ENCODE measurements around the gene ZBTB44.
"Not testable (repeated sequence)": the region's sequence is repeated elsewhere in the genome, so short reads cannot be mapped to it uniquely, and the experiment has no call there.

ZBTB44 gene

GRCh38 chr11:130202818-130203689 is 111.7 kb downstream of the ZBTB44 start:
- H3K36me3 ChIP-seq (ENCODE audit: insufficient read depth, low read length) = no peaks in the 10 kb centered on the region
- no peaks in the 10 kb centered on the region for H3K27me3 ChIP-seq (ENCODE audit: control insufficient read depth in 1 of 2, insufficient read depth in 2 of 2, low read length in 2 of 2)
- no peak overlapping the region for H3K9ac ChIP-seq (ENCODE audit: low read length)
- no peaks in the 10 kb centered on the region for H3K9me3 ChIP-seq (ENCODE audit: low read length)
- H3K4me1 ChIP-seq (ENCODE audit: insufficient read depth, low read length) = no peaks in the 10 kb centered on the region
- no peak overlapping the region for H3K4me3 ChIP-seq (ENCODE audit: low read depth in 1 of 2, low read length in 2 of 2)
- no peak overlapping the region for H3K27ac ChIP-seq (ENCODE audit: low read depth, low read length)

DNA sequence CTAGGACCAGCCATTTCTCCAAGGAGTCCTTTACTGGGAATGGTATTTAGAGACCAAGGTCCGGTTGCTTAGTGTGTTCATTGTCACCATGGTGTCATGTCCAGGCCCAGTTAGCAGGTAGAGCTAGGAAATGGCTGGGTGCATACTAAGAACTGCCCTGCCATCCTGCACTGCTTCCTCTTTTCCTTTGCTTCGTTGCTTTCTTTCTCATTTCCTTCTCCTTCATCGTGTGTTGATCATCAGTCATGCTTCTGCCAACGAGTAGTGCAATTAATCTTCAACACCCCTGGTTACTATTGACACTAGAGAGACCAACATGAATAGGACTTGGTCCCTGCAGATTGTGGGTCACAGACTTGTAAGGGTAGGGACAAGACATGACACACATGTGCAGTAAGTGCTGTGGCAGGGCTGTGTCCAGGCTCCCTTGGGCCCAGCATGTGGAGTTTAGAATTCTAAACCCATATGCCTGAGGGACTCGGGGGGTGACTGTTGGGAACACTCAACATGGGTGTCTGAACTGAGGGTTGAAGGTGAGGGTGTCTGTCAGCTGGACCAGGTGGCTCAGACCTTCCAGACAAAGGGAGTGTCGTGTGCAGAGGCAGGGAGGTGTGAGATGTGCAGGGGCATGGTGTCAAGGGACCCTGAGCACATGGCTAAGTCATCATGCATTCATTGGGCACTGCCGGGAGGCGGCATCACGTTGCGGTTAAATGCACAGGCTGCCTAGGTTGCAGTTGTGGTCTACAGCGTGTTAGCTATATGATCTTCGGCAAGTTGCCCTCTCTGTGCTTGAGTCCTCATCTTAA is 112.5 kb downstream of the ZBTB44 start:
- Histone ChIP-seq H3K4me3 (ENCODE audit: low read depth in 1 of 2, low read length in 2 of 2) (no peak overlapping the region), H3K27ac (ENCODE audit: low read depth, low read length) (no peak overlapping the region), H3K4me1 (ENCODE audit: insufficient read depth, low read length) (no peaks in the 10 kb centered on the region), H3K9me3 (ENCODE audit: low read length) (no peaks in the 10 kb centered on the region), H3K36me3 (ENCODE audit: insufficient read depth, low read length) (no peaks in the 10 kb centered on the region), H3K27me3 (ENCODE audit: control insufficient read depth in 1 of 2, insufficient read depth in 2 of 2, low read length in 2 of 2) (no peaks in the 10 kb centered on the region), H3K9ac (ENCODE audit: low read length) (no peak overlapping the region)

GRCh38 chr11:130201026-130201425 is 113.7 kb downstream of the ZBTB44 start:
- H3K36me3 ChIP-seq (ENCODE audit: insufficient read depth, low read length) = no peaks in the 10 kb centered on the region

DNA sequence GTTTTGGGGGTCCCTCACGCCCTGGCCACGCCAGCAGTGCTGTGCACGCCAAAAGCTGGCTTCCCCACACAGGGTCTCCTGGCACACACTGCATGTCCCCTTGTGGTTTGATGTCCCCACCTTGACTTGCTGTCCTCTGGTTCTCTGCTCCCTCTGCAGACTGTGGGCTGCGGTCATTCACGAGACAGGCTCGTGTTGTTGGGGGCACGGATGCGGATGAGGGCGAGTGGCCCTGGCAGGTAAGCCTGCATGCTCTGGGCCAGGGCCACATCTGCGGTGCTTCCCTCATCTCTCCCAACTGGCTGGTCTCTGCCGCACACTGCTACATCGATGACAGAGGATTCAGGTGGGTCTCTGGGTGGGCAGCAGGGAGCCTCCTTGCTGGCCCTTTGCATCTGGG is 114.9 kb downstream of the ZBTB44 start:
- Histone ChIP-seq H3K4me3 (ENCODE audit: low read depth in 1 of 2, low read length in 2 of 2) (no peak overlapping the region), H3K9ac (ENCODE audit: low read length) (no peak overlapping the region), H3K9me3 (ENCODE audit: low read length) (no peaks in the 10 kb centered on the region), H3K27me3 (ENCODE audit: control insufficient read depth in 1 of 2, insufficient read depth in 2 of 2, low read length in 2 of 2) (no peaks in the 10 kb centered on the region), H3K36me3 (ENCODE audit: insufficient read depth, low read length) (no peaks in the 10 kb centered on the region), H3K27ac (ENCODE audit: low read depth, low read length) (no peak overlapping the region), H3K4me1 (ENCODE audit: insufficient read depth, low read length) (no peaks in the 10 kb centered on the region)

More at GRCh38 chr11:130201026-130201425, 113.7 kb downstream of the ZBTB44 start:
- Histone ChIP-seq H3K27me3 (ENCODE audit: control insufficient read depth in 1 of 2, insufficient read depth in 2 of 2, low read length in 2 of 2) (no peaks in the 10 kb centered on the region), H3K9me3 (ENCODE audit: low read length) (no peaks in the 10 kb centered on the region), H3K4me3 (ENCODE audit: low read depth in 1 of 2, low read length in 2 of 2) (no peak overlapping the region), H3K4me1 (ENCODE audit: insufficient read depth, low read length) (no peaks in the 10 kb centered on the region), H3K9ac (ENCODE audit: low read length) (no peak overlapping the region), H3K27ac (ENCODE audit: low read depth, low read length) (no peak overlapping the region)

DNA sequence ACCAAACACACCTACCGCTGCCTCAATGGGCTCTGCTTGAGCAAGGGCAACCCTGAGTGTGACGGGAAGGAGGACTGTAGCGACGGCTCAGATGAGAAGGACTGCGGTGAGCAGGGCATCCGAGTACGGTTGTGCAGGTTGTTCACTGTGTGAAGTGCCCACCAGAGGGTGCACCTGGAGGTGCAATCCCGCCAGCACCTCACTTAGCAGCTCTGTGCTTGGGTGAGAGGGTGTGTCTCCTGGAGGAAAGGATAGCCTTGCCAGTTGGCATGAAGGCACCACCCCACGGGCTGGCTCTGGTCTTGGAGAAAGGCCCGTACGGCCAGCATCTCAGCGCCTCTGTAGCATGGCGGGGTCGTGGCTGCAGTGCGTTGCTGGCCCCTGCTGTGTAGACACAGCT is 115.8 kb downstream of the ZBTB44 start:
- no peaks in the 10 kb centered on the region for H3K9me3 ChIP-seq (ENCODE audit: low read length)
- H3K4me3 ChIP-seq (ENCODE audit: low read depth in 1 of 2, low read length in 2 of 2) = no peak overlapping the region
- H3K9ac ChIP-seq (ENCODE audit: low read length) = no peak overlapping the region
- H3K36me3 ChIP-seq (ENCODE audit: insufficient read depth, low read length) = no peaks in the 10 kb centered on the region
- no peaks in the 10 kb centered on the region for H3K27me3 ChIP-seq (ENCODE audit: control insufficient read depth in 1 of 2, insufficient read depth in 2 of 2, low read length in 2 of 2)
- no peaks in the 10 kb centered on the region for H3K4me1 ChIP-seq (ENCODE audit: insufficient read depth, low read length)
- no peak overlapping the region for H3K27ac ChIP-seq (ENCODE audit: low read depth, low read length)

- Histone ChIP-seq H3K27ac (ENCODE audit: low read depth, low read length) (no peak overlapping the region), H3K36me3 (ENCODE audit: insufficient read depth, low read length) (no peaks in the 10 kb centered on the region), H3K4me1 (ENCODE audit: insufficient read depth, low read length) (no peaks in the 10 kb centered on the region), H3K4me3 (ENCODE audit: low read depth in 1 of 2, low read length in 2 of 2) (no peak overlapping the region), H3K9me3 (ENCODE audit: low read length) (no peaks in the 10 kb centered on the region), H3K9ac (ENCODE audit: low read length) (no peak overlapping the region), H3K27me3 (ENCODE audit: control insufficient read depth in 1 of 2, insufficient read depth in 2 of 2, low read length in 2 of 2) (no peaks in the 10 kb centered on the region)
Observed at GRCh38 chr11:130198292-130198691, 116.4 kb downstream of the ZBTB44 start.

GRCh38 chr11:130197386-130198035 is 117.2 kb downstream of the ZBTB44 start:
- Histone ChIP-seq H3K27me3 (ENCODE audit: control insufficient read depth in 1 of 2, insufficient read depth in 2 of 2, low read length in 2 of 2) (no peaks in the 10 kb centered on the region), H3K4me3 (ENCODE audit: low read depth in 1 of 2, low read length in 2 of 2) (no peak overlapping the region), H3K9ac (ENCODE audit: low read length) (no peak overlapping the region), H3K27ac (ENCODE audit: low read depth, low read length) (no peak overlapping the region), H3K9me3 (ENCODE audit: low read length) (no peaks in the 10 kb centered on the region), H3K36me3 (ENCODE audit: insufficient read depth, low read length) (no peaks in the 10 kb centered on the region), H3K4me1 (ENCODE audit: insufficient read depth, low read length) (no peaks in the 10 kb centered on the region)

- H3K9me3 ChIP-seq (ENCODE audit: low read length) = no peaks in the 10 kb centered on the region
- H3K4me3 ChIP-seq (ENCODE audit: low read depth in 1 of 2, low read length in 2 of 2) = no peak overlapping the region
- H3K27ac ChIP-seq (ENCODE audit: low read depth, low read length) = no peak overlapping the region
- H3K4me1 ChIP-seq (ENCODE audit: insufficient read depth, low read length) = no peaks in the 10 kb centered on the region
- no peak overlapping the region for H3K9ac ChIP-seq (ENCODE audit: low read length)
- no peaks in the 10 kb centered on the region for H3K36me3 ChIP-seq (ENCODE audit: insufficient read depth, low read length)
- no peaks in the 10 kb centered on the region for H3K27me3 ChIP-seq (ENCODE audit: control insufficient read depth in 1 of 2, insufficient read depth in 2 of 2, low read length in 2 of 2)
Observed at GRCh38 chr11:130194241-130195023, 120.3 kb downstream of the ZBTB44 start.

DNA sequence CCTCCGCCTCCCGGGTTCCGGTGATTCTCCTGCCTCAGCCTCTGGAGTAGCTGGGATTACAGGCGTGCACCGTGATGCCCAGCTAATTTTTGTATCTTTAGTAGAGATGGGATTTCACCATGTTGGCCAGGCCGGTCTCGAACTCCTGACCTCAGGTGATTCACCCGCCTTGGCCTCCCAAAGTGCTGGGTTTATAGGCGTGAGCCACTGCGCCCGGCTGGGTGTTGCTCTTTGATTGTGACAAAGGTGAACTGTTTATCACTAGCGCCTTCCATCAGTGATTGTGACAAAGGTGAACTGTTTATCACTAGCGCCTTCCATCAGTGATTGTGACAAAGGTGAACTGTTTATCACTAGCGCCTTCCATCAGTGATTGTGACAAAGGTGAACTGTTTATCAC is 121.2 kb downstream of the ZBTB44 start:
- not testable (repeated sequence) for H3K27ac ChIP-seq (ENCODE audit: low read depth, low read length); H3K36me3 ChIP-seq (ENCODE audit: insufficient read depth, low read length); H3K27me3 ChIP-seq (ENCODE audit: control insufficient read depth in 1 of 2, insufficient read depth in 2 of 2, low read length in 2 of 2); H3K4me1 ChIP-seq (ENCODE audit: insufficient read depth, low read length); H3K4me3 ChIP-seq (ENCODE audit: low read depth in 1 of 2, low read length in 2 of 2); H3K9me3 ChIP-seq (ENCODE audit: low read length); H3K9ac ChIP-seq (ENCODE audit: low read length)

DNA sequence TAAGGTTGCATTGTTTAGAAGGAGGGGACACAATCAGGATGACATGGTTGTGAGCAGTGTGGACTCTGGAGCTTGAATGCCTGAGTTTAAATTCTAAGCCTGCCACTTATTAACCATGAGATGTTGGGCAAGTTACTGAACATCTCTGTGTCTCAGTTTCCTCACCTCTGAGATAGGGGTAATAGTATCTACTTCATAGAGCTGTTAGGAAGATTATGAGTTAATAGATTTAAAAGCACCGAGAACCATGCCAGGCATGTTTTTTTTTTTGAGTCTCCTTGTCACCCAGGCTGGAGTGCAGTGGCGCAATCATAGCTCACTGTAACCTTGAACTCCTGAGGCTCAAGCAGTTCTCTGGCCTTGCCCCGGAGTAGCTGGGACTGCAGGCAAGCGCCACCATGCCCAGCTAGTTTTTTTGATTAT is 121.9 kb downstream of the ZBTB44 start:
- Histone ChIP-seq H3K27me3 (ENCODE audit: control insufficient read depth in 1 of 2, insufficient read depth in 2 of 2, low read length in 2 of 2) (no peaks in the 10 kb centered on the region), H3K27ac (ENCODE audit: low read depth, low read length) (no peak overlapping the region), H3K4me3 (ENCODE audit: low read depth in 1 of 2, low read length in 2 of 2) (no peak overlapping the region), H3K9me3 (ENCODE audit: low read length) (no peaks in the 10 kb centered on the region), H3K36me3 (ENCODE audit: insufficient read depth, low read length) (no peaks in the 10 kb centered on the region), H3K9ac (ENCODE audit: low read length) (no peak overlapping the region), H3K4me1 (ENCODE audit: insufficient read depth, low read length) (no peaks in the 10 kb centered on the region)

DNA sequence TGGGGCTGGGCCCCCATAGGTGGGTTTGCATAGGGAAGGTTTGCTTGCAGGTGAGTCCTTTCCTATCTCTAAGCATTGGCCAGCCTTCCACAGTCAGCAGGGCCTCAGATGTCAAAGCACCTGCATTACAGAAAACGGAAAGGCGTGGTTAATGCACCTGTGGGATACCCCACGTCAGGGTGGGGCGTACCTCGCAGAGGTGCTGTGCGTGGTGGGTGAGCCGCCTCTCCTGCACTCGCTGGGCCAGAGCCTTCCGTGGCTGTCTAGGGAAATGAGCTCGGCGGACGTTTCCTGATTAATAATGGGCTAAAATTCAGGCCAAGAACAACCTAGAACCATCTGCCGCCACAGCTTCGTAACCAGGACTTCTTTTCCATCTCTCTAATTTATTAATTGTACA is 122.8 kb downstream of the ZBTB44 start:
- H3K36me3 ChIP-seq (ENCODE audit: insufficient read depth, low read length) = no peaks in the 10 kb centered on the region
- H3K9ac ChIP-seq (ENCODE audit: low read length) = no peak overlapping the region
- no peaks in the 10 kb centered on the region for H3K4me1 ChIP-seq (ENCODE audit: insufficient read depth, low read length)
- no peak overlapping the region for H3K4me3 ChIP-seq (ENCODE audit: low read depth in 1 of 2, low read length in 2 of 2)
- no peak overlapping the region for H3K27ac ChIP-seq (ENCODE audit: low read depth, low read length)
- no peaks in the 10 kb centered on the region for H3K9me3 ChIP-seq (ENCODE audit: low read length)
- H3K27me3 ChIP-seq (ENCODE audit: control insufficient read depth in 1 of 2, insufficient read depth in 2 of 2, low read length in 2 of 2) = no peaks in the 10 kb centered on the region

Data from muscle layer of colon (tissue), 2 donors.